Measurements from ENCODE around the gene CLDND2. TPM values are rescaled to one million over a fixed set of nuclear protein-coding genes. Genes with fewer than 3 reads are reported as not detected.

Gene CLDND2
- total and polyA plus RNA-seq, 2 of the 4 experiments (the other 2 are of a cell fraction), result not detected

DNA sequence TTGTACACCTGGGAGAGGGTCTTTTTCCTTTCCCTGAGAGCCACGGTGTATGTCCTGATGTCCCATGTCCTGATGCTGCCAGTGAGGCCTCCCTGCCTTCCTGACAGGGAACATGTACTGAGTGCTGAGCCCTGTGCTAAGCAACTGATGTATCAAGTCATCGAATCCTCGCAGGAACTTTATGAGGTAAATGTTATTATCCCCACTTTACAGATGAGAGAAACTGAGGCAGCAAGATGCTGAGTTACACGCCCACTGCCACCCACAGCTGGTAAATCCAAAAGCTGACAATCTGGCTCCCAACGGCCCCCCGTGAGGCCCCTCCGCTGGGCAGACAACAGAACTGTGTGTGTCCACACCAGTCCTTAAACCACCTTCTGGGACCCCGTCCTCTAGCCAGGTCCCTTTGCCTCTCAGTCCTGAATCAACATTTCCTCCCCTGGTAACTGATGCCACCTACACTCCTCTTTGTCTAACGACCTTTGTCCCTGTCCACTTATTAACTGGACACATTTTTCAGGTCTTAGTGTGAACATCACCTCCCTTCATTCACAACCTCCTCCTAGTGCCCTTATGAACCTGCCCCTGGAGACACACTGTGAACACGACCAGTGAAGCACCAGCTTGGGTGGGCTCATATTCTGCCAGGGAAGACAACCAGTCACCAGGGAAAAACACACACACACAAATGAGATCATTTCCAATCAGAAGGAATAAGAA is 21.4 kb downstream of the CLDND2 start:
- H4K8ac ChIP-seq (ENCODE audit: low read depth in 2 of 2, low read length in 2 of 2), result no peak overlapping the region
- DNase-seq, result no peak
- H3K9ac ChIP-seq (ENCODE audit: low read depth, low read length), result no peak overlapping the region
- no peak overlapping the region for H2BK120ac ChIP-seq (ENCODE audit: low read depth, low read length)
- no peak overlapping the region for H2BK20ac ChIP-seq (ENCODE audit: low read depth, low read length)
- ChIA-PET CTCF (no interaction called here), POLR2A (ENCODE audit: unreplicated experiment) (no interaction called here)
- WGBS, 2 experiments (ENCODE audit: extremely low coverage in 2 of 2, insufficient read length in 1 of 2), result 90% methylated on average over 2 of the region's 10 CpGs; no CpG with 5 or more reads in 1 of the 2 experiments
- no peak overlapping the region for H3K56ac ChIP-seq (ENCODE audit: extremely low read depth, insufficient read depth, low read length)
- H3K36me3 ChIP-seq (ENCODE audit: control insufficient read depth, insufficient read depth, low read length), result peaks cover 31% of the 10 kb centered on the region
- TF ChIP-seq, protein P1, sequence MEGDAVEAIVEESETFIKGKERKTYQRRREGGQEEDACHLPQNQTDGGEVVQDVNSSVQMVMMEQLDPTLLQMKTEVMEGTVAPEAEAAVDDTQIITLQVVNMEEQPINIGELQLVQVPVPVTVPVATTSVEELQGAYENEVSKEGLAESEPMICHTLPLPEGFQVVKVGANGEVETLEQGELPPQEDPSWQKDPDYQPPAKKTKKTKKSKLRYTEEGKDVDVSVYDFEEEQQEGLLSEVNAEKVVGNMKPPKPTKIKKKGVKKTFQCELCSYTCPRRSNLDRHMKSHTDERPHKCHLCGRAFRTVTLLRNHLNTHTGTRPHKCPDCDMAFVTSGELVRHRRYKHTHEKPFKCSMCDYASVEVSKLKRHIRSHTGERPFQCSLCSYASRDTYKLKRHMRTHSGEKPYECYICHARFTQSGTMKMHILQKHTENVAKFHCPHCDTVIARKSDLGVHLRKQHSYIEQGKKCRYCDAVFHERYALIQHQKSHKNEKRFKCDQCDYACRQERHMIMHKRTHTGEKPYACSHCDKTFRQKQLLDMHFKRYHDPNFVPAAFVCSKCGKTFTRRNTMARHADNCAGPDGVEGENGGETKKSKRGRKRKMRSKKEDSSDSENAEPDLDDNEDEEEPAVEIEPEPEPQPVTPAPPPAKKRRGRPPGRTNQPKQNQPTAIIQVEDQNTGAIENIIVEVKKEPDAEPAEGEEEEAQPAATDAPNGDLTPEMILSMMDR (conservative IDR thresholded peaks at IDR 0.05; ENCODE audit: low read depth, low read length), result no peak
- no peak for TF ChIP-seq BHLHE40 (IDR thresholded peaks at IDR 0.05; ENCODE audit: low read depth, low read length)
- H3K9me1 ChIP-seq (ENCODE audit: insufficient read depth, low read length), result no peaks in the 10 kb centered on the region; the same call in 1 of the 2 replicates
- H3K79me1 ChIP-seq (ENCODE audit: low read depth in 1 of 2, low read length in 2 of 2), result no peaks in the 10 kb centered on the region
- H3K4me1 ChIP-seq (ENCODE audit: control insufficient read depth, insufficient read depth, low read length), result peaks cover 2% of the 10 kb centered on the region; the same call in 1 of the 2 replicates
- H2AFZ ChIP-seq (replicated peaks; ENCODE audit: low read length, poor library complexity), result no peak overlapping the region
- H3K27ac ChIP-seq (ENCODE audit: insufficient read depth, low read length), result no peak overlapping the region
- H2BK5ac ChIP-seq (ENCODE audit: low read depth, low read length, poor library complexity, severe bottlenecking), result no peak overlapping the region
- H3K9me3 ChIP-seq (ENCODE audit: control insufficient read depth, insufficient read depth, low read length), result no peaks in the 10 kb centered on the region; the same call in 1 of the 2 replicates
- no peak overlapping the region for H2AK5ac ChIP-seq (ENCODE audit: low read depth, low read length)
- H4K20me1 ChIP-seq (ENCODE audit: insufficient read depth, low read length), result no peaks in the 10 kb centered on the region
- H3K18ac ChIP-seq (ENCODE audit: low read depth, low read length), result no peak overlapping the region
- no peaks in the 10 kb centered on the region for H3K27me3 ChIP-seq (ENCODE audit: control insufficient read depth, insufficient read depth, low read length)
- H2BK15ac ChIP-seq (ENCODE audit: low read depth, low read length), result no peak overlapping the region
- no peak overlapping the region for H3K4me2 ChIP-seq (ENCODE audit: low read depth, low read length)
- no peak overlapping the region for H3K23ac ChIP-seq (ENCODE audit: low read depth, low read length)
- intact Hi-C loops (cut with micrococcal nuclease), result no loop called here
- in situ Hi-C loops (cut with MboI; ENCODE audit: low sequenced_read_pairs), result no loop called here
- no peak for ATAC-seq (ENCODE audit: low read depth)
- H3K14ac ChIP-seq (replicated peaks; ENCODE audit: low read depth, low read length), result no peak overlapping the region
- no peak overlapping the region for H3K4ac ChIP-seq (ENCODE audit: low read depth, low read length)
- H3K4me3 ChIP-seq (ENCODE audit: insufficient read depth, low read depth, low read length), result no peak overlapping the region
- dilution Hi-C loops (cut with HindIII; ENCODE audit: low sequenced_read_pairs, unreplicated experiment), result no loop called here
- no TSS peak for BruUV-seq (replicated peaks)
- peak overlapping the region; percentile 55 for H2AK9ac ChIP-seq (replicated peaks; ENCODE audit: low read depth, low read length, poor library complexity)
- H4K5ac ChIP-seq (ENCODE audit: low read depth, low read length), result no peak overlapping the region
- H4K91ac ChIP-seq (ENCODE audit: insufficient read depth, low read depth, low read length), result no peak overlapping the region
